ENCODE results near the gene FBLN1.

- TF ChIP-seq CTCF (IDR thresholded peaks at IDR 0.05; ENCODE audit: low read length) (no peak), EZH2 (IDR thresholded peaks at IDR 0.05; ENCODE audit: borderline replicate concordance, low read length) (no peak)
Observed at GRCh38 chr22:45564349-45565030, 61.8 kb downstream of the FBLN1 start.

Measured in OCI-LY1 (cell line).